GM18526 (cell line): ENCODE data around the gene KMO.

Experiments used
- POLR2A ChIP-seq: IDR thresholded peaks from 3 replicates; pipeline ENCODE4 v1.6.1; 2011; ENCODE audit not compliant: insufficient read length; ENCODE audit errors: extremely low read depth

The KMO gene

GRCh38 chr1:241603731-241604245 lies 71.6 kb downstream of the KMO start:
- TF ChIP-seq POLR2A = no peak

GRCh38 chr1:241605146-241605805 lies 73.1 kb downstream of the KMO start:
- TF ChIP-seq POLR2A = no peak

- TF ChIP-seq POLR2A = no peak
Measured at GRCh38 chr1:241606544-241606943, 74.4 kb downstream of the KMO start.

GRCh38 chr1:241607497-241607896 lies 75.3 kb downstream of the KMO start:
- no peak for TF ChIP-seq POLR2A

GRCh38 chr1:241608379-241609033 lies 76.3 kb downstream of the KMO start:
- no peak for TF ChIP-seq POLR2A

GRCh38 chr1:241610056-241610815 lies 78.1 kb downstream of the KMO start:
- TF ChIP-seq POLR2A = no peak

GRCh38 chr1:241611063-241611462 lies 78.9 kb downstream of the KMO start:
- no peak for TF ChIP-seq POLR2A

- TF ChIP-seq POLR2A = no peak
Measured at GRCh38 chr1:241611736-241612135, 79.6 kb downstream of the KMO start.

- TF ChIP-seq POLR2A = no peak
Measured at GRCh38 chr1:241612533-241613477, 80.6 kb downstream of the KMO start.

- no peak for TF ChIP-seq POLR2A
Measured at GRCh38 chr1:241614144-241614543, 82.0 kb downstream of the KMO start.

GRCh38 chr1:241614572-241614971 lies 82.4 kb downstream of the KMO start:
- TF ChIP-seq POLR2A = no peak

GRCh38 chr1:241615043-241615974 lies 83.1 kb downstream of the KMO start:
- no peak for TF ChIP-seq POLR2A

- TF ChIP-seq POLR2A = no peak
Measured at GRCh38 chr1:241617426-241617825, 85.2 kb downstream of the KMO start.

GRCh38 chr1:241622669-241623068 lies 90.5 kb downstream of the KMO start:
- TF ChIP-seq POLR2A = no peak

GRCh38 chr1:241624935-241625334 lies 92.8 kb downstream of the KMO start:
- TF ChIP-seq POLR2A = no peak
